ENCODE measurements around the gene AP4E1.
"Not testable (repeated sequence)": the region's sequence is repeated elsewhere in the genome, so short reads cannot be mapped to it uniquely, and the experiment has no call there.

Gene AP4E1

DNA sequence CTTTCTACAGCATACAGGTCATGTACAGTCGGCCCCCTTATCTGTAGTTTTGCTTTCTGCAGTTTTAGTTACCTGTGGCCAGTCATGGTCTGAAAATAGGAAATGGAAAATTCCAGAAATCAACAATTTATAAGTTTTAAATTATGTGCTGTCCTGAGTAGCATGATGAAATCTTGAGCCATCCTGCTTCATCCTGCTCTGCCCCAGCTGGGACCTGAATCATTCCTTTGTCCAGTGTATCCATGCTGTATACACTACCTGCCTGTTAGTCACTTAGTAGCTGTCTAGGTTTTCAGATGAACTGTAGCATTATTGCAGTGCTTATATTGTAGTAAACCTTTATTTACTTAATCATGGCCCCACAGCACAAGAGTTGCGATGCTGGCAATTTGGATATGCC lies 44.8 kb downstream of the AP4E1 start:
- peak; percentile 83 for DNase-seq

DNA sequence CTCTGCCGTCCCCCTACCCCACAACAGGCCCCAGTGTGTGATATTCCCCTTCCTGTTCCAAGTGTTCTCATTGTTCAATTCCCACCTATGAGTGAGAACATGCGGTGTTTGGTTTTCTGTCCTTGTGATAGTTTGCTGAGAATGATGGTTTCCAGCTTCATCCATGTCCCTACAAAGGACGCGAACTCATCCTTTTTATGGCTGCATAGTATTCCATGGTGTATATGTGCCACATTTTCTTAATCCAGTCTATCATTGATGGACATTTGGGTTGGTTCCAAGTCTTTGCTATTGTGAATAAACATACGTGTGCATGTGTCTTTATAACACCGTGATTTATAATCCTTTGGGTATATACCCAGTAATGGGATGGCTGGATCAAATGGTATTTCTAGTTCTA lies 46.4 kb downstream of the AP4E1 start:
- not testable (repeated sequence) for DNase-seq

DNA sequence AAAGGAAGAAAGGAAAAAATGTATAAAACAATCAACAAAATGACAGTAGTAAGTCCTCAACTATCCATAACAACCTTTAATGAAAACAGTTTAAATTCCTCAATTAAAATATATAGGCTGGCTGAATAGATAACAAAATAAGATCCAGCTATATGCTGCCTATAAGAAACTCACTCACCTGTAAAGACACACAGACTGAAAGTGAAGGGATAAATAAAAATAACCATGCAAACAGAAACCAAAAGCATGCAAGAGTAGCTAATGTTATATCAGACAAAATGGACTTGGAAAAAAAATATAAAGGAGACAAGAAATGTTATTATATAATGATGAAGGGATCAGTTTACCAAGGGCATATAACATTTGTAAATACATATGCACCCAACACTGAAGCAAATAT lies 51.2 kb downstream of the AP4E1 start:
- DNase-seq: no peak

DNA sequence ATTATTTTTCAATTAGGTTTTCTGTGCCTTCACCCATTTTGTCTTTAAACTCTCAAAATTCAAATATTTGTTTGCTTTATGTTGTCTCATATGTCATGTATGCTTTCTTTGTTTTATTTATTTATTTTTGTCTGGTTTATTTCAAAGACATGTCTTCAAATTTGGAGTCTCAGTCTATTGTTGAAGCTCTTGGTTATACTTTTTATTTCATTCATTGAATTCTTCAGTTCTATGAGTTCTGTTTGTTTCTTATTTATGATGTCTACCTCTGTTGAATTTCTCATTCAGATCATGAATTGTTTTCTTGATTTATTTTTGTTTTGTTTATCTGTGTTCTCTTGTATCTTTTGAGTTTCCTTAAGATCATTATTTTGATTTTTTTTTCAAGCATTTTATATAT lies 55.6 kb downstream of the AP4E1 start:
- no peak for DNase-seq

DNA sequence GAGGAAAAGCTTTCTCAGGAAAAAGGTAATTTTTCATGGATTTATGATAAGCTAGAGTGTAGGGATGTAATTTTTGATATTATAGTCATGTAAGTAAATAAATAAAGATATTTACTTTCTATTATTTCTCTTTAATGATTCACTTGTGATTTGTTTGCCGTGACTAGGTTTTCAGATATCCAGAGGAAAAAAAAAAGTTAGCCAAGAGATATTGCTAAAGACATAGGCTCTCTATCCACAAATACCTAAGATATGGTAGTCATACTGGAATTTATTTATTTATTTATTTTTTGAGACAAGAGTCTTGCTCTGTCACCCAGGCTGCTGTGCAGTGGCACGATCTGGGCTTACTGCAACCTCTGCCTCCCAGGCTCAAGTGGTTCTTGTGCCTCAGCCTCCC lies 59.9 kb downstream of the AP4E1 start:
- no peak for DNase-seq

DNA sequence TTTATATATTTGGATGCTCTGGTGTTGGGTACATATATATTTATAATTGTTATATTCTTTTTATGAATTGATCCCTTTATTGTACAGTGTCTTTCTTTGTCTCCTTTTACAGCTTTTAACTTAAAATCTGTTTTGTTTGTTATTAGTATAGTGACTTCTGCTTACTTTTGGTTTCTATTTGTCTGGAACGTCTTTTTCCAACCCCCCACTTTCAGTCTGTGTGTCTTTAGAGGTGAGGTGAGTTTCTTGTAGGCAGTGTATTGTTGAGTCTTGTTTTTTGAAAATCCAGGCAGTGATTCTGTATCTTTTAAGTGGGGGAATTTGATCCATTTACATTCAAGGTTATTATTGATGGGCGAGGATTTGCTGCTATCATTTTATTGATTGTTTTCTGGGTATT lies 62.0 kb downstream of the AP4E1 start:
- no peak for DNase-seq

DNA sequence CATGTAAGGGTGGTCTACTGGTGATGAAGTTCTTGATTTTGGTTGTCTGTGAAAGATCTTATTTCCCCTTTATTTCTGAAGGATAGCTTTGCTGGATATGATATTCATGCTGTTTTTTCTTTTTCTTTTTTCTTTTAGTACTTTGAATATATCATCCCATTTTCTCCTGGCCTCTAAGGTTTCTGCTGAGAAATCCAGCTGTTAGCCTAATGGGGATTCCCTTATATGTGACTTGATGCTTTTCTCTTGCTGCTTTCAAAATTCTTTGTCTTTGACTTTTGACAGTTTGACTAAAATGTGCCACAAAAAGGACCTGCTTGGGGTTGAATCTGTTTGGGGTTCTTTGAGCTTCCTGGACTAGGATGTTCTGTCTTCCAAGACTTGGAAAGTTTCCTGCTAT lies 62.6 kb downstream of the AP4E1 start:
- no peak for DNase-seq

DNA sequence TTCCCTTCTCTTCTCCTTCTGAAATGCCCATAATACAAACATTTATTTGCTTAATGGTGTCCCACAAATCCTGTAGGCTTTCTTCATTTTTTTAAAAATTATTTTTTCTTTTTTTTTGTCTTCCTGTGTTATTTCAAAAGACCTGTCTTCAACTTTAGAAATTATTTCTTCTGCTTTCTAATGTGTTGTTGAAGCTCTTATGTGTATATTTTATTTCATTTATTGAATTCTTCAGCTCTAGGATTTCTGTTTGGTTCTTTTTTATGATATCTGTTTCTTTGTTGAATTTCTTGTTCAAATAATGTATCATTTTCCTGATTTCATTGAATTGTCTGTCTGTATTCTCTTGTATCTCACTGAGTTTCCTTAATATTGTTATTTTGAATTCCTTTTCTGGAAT lies 63.1 kb downstream of the AP4E1 start:
- no peak for DNase-seq

DNA sequence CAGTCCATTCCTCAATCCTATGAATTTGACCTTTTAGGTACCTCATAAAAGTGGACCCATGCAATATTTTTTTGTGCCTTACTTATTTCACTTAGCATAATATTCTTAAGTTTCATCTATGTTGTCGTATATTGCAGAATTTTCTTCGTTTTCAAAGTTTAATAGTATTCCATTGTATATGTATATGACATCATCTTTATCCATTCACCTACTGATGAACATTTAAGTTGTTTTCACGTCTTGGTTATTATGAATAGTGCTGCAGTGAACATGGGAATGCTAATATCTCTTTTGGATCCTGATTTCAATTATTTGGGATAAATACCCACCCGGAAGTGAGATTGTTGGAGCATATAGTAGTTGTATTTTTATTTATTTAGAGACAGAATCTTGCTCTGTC lies 65.1 kb downstream of the AP4E1 start:
- DNase-seq: no peak

DNA sequence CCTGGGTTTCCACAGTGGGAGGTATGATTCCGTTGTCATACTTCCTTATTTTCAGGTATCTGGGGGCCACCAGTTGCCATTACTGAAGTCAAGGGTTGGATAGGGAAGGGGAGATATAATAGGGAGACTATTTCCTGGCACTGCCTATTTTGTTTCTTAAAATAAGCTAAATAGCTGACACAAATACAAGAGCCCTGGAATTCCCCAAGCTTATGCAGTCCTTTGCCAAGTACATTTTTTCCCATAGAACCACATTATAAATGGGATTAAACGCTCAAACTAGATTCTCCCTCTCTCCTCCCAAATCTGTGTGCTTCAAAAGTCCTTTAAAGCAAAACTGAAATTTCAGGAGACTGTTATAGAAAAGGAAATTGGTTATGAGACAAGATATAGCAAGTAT lies 68.7 kb downstream of the AP4E1 start:
- DNase-seq: no peak

DNA sequence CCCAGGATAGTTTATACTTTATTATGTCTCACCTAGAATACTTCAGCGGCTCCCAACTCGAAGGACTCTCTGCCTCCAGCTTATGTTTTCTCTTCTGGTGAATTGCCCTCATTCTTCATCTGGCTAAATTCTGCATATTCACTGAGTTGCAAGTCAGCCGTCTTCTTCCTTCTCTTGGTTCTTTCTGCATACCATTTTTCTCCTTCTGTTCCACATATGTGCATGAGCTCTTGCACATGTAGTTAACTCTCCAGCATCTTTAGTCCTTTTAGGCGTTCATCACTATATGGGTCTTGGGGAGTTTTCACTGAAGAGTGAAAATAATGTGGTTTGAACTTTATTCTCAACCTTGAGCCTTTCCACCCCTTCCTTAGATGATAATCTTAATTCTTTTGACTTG lies 70.1 kb downstream of the AP4E1 start:
- no peak for DNase-seq

DNA sequence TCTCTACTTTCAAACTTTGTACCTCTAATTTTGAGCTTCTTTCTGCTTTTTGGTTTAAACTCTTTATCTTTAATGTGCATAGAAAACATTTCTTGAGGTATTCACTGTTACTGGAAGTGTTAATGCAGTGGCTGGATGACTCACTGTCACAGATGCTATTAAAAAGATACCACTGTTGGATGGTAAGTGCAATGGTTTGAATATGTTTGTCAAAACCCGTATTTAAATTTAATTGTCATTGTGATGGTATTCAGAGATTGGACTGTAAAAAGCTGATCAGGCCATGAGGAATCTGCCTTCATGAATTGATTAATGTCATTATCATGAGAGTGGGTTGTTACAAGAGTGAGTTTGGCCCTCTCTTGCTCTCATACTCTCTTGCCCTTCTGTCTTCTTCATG lies 70.6 kb downstream of the AP4E1 start:
- DNase-seq: peak; percentile 40

DNA sequence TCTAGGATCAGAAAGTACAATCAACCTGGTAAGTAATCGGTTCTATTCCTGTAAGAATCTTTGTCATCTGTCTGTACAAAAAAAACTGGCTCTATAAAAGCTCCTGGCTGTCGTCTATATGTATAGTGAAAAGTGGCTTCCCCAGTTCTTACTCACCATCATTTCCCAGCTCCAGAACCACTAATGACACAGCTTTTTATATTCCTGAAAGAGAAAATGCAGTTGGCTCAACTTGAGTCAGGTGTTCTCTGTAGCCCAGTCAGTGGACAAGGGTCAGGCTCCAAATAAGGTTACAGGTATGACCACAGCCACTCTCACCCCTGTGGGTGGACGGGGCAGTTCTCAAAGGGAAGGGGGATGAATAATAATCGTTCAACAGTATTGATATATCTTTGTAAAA lies 85.1 kb downstream of the AP4E1 start:
- DNase-seq: peak; percentile 23

DNA sequence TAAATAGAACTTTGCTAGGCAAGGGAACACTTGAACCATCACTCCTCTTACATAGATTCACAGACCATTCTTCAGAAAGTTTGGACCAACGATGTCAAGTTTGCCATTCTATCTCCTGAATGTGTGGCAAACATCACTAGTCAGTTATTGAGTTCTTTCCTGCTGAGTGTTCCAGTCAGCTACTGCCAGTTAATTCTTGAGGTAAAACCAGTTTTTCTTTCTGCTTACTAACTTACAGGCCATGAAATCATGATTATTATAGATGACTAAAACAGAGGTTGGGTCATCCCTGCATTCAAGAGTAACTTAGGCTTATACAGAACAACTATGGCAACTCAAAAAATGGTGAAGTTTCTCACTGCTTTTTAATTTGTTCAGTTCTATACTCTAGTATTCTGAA lies 88.2 kb downstream of the AP4E1 start:
- DNase-seq: peak; percentile 60

DNA sequence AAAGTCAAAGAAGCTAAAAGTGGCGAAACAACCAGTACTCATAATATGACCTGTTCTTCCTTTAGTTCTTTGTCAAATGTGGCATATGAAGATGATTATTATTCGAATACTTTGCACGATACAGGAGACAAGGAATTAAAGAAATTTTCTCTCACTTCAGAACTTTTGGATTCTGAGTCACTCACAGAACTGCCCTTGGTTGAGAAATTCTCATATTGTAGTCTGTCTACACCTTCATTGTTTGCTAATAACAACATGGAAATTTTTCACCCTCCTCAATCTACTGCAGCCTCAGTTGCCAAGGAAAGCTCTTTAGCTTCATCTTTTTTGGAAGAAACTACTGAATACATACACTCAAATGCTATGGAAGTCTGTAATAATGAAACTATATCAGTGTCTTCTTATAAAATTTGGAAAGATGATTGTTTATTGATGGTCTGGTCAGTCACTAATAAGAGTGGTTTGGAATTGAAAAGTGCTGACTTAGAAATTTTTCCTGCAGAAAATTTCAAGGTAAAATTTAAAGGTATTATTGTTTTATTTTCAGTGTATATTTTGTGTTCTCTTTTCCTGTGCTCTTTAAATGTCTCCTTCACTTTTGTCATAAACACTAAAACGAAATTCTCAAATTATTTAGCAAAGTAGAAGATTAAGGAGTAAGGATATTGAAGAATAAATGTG lies 89.0 kb downstream of the AP4E1 start:
- no peak for DNase-seq

DNA sequence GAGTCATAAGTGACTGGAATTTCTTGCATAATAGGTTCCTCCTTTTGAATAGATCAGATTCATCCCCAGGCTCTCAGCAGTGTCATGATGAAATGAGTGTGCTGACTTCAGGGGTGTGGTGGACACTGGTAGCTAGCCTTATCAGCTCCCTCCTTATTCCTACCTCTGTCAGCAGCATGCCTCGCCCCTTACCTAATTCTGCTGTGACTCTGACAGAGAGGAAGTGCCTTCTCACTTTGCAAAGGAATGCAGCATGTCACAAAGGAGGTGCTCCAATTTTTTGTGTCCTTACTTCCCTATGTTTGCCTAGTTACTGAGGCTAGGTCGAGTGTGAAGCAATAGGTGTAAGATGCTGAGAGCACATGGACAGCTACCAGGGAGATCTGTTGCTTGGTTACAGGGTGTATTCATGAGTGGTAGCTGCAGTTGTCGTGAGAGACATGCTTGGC lies 95.6 kb downstream of the AP4E1 start:
- DNase-seq: peak; percentile 14

DNA sequence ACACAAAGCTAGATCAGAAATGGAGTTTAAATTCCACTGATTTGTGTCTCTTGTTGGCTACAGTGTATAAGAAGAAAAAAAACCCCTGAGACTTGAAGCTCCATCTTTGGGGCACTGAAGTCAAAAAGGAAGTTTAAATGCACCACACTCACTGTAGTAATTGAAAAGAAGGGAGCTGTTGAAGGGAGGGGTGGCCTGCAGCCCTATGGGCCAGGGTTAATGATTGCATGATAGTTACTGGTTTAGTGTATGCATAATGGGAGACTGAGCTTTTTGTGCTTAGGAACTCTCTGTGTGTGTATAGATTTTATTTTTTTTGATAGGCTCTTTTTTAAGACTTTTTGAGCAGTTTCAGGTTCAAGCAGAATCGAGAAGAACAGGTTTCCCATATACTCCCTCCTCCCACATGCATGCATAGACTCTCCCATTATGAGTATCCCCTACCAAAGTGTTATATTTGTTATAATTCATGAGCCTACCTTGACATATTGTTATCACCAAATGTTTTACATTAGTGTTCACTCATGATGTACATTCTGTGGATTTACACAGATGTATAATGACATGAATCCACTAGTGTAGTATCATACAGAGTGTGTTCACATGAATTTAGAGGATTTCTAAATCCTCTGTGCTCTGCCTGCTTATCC lies 98.0 kb downstream of the AP4E1 start:
- DNase-seq: no peak

DNA sequence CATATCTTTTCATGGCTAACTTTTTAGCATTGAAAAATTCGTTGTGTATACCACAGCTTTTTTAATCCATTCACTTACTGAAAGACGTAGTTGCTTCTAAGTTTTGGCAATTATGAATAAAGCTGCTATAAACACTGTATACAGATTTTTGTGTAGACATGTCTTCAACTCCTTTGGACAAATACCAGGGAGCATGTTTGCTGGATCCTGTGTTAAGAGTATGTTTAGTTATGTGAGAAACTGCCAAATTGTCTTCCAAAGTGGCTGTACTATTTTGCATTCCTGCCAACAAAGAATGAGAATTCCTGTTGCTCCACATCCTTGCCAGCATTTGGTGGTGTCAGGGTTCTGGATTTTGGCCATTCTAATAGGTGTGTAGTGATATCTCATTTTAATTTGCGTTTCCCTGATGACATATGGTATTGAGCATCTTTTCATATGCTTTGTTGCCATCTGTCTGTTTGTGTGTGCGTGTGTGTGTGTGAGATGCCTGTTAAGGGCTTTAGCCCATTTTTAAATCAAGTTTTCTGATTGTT lies 98.7 kb downstream of the AP4E1 start:
- no peak for DNase-seq

DNA sequence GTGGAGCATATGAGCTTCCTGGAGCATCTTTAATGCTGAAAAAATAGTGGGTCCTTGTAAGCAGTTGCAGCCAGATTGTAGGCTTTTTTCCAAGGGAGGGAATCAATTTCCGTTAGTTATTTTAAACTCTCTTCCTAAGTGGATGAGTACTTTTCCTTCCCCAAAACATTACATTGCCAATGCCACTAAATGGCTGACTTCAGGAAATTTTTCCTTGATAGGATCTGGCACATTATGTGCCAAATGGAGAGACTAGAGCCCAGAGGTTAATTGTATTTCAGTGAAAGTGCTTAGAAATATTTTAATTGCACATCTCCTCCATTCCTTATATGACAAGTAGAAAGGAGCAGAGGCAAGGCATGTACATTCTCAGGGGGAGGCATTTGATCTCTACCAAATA lies 102.7 kb downstream of the AP4E1 start:
- DNase-seq: no peak

DNA sequence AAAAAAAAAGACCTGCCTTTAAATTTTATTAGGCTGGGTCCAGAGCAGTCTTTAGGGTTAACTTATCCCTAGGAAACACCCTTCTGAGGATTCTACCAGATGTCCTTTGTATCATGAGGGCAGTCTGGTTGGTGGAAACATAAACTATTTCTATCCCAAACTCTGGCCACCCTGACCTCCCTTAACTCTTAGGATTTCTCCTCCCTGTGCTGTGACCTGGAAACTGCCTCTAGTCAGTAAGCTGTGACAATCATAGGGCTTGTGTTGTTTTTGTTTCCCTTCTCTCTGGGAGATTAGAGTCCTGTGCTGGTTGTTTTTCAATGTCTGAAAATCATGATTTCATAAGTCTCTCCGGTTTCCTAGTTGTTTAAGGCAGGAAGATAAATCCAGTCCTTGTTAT lies 108.1 kb downstream of the AP4E1 start:
- DNase-seq: no peak

DNA sequence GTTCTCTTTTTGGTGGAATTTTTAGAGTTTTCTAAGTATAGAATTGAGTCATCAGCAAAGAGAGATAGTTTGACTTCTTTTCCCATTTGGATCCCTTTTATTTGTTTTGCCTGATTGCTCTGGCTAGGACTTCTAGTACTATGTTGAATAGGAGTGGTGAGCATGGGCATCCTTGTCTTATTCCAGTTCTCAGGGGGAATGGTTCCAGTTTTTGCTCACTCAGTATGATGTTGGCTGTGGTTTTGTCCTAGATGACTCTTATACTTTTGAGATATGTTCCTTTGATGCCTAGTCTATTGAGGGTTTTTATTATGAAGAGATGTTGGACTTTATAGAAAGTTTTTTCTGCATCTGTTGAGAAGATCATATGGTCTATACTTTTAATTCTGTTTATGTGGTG lies 113.7 kb downstream of the AP4E1 start:
- DNase-seq: no peak

DNA sequence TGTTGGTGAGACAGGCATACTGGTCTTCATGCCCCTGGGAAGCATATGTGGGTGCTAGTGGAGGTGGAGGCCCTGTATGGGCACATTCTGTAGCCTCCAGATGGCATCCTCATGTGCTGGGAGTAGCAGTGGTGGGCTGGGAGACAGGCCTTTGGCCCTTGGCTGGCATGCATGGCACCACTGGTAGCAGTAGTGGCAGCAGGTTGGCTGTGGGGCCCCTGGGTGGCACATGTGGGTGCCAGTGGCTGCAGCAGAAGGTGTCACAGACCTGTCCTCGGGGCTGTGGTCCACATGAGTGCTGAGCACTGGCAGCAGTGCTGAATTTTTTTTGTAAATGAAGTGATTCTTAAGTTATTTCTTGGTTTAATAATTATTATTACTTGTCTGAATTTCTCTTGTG lies 115.0 kb downstream of the AP4E1 start:
- DNase-seq: no peak

DNA sequence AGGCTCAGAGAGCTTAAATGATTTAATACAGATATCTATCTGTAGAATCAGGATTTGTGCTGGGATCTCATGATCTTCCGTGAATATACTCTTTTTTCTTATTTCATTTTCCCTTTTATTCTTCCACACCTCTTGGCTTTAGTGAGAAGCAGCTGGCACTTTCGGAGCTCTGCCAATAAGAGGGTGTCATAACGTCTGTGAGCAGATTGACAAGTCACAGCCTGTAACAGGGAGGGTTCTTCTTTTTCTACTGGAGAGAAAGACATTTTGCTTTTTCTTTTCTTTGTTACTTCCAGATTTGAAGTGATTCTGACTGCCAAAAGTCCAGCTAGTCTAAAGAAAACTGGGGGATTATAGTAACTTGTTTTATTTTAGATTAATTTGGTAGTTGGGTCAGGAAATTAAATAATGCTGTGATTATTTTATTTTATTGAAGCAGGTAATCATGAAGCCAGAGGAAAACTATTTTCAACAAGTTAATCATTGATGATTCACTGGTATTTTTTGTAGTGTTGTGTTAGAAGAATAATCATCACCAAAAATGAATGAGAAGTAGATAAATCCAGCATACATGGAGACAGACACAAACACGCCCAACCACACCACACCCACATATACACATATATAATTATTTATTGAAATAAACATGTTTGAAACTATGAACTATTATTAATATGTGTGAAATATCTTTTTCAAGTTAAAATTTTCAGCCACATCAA lies 116.4 kb downstream of the AP4E1 start:
- DNase-seq: no peak

DNA sequence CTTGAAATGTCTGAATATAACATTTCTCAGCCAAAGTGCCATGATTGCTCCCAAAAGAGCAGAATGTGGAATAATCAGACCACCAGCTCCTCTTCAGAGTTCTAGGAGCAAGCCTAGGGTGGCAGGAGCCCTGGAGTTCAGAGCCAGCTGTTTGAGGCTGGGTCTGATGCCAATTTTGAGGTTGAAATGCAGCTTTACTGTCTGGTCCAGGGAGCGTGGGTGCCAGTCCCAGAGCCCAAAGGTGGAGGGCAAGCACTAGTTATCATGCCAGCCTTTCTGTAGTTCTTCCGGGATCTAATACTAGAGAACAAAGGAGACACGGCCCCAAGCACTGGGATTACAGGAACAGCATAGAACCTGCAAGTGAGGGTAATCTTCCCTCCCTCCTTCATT lies 117.0 kb downstream of the AP4E1 start:
- DNase-seq: no peak

Data from fibroblast of upper back skin (primary cell).